LHCN-M2 (cell line): Measurements from ENCODE around the gene UCK1. TPM values are rescaled to one million over a fixed set of nuclear protein-coding genes. Genes with fewer than 3 reads are reported as not detected.

Experiments used
- DNase-seq: peaks from one replicate; pipeline ENCODE4 v3.0.0-alpha.2; 2012; ENCODE audit warnings: low read depth
- total RNA-seq: library from RNA; depleted of rRNA; stranded (reverse); fragments of >200 nt; gene quantifications from 2 replicates; pipeline ENCODE4 v1.2.3, GENCODE V29; 2014; rRNA removed

The UCK1 gene
- total RNA-seq, 1 experiment from 2014 or later = 44.1 TPM

GRCh38 chr9:131476777-131477345 is 54.2 kb downstream of the UCK1 start:
- DNase-seq = no peak

GRCh38 chr9:131475956-131476776 is 54.9 kb downstream of the UCK1 start:
- no peak for DNase-seq

GRCh38 chr9:131475111-131475955 is 55.7 kb downstream of the UCK1 start:
- no peak for DNase-seq

GRCh38 chr9:131474711-131475110 is 56.4 kb downstream of the UCK1 start:
- no peak for DNase-seq

GRCh38 chr9:131473891-131474290 is 57.2 kb downstream of the UCK1 start:
- DNase-seq = no peak

Other genes starting within 250 kb of the UCK1 start
- 19.9 and 22.4 TPM in 2 replicates for gene PLPP7, start 241.5 kb downstream of the UCK1 start, total RNA-seq
- gene PRRC2B, start 137.2 kb downstream of the UCK1 start, total RNA-seq = 58.5 and 63.5 TPM in 2 replicates
- 27.8 and 31.1 TPM in 2 replicates for gene POMT1, start 28.3 kb downstream of the UCK1 start, total RNA-seq
- gene PRRT1B, start 14.3 kb upstream of the UCK1 start, total RNA-seq = not detected in 2 replicates
- gene RAPGEF1, start 208.8 kb upstream of the UCK1 start, total RNA-seq = 32.1 and 44.9 TPM in 2 replicates